K562 (cell line): ENCODE measurements around the gene PDE4D. TPM values are rescaled to one million over a fixed set of nuclear protein-coding genes. Genes with fewer than 3 reads are reported as not detected.

ENCODE experiments used
- ATAC-seq: fragments of 200-7000 bp; cut with Tn5 transposase; 3 replicates; pipeline ENCODE4 v1.9.1; 2020; ENCODE audit warnings: moderate library complexity
- BruUV-seq: library from RNA; stranded (reverse); fragments of 400-500 nt; replicated peaks from 2 replicates; lab custom pipeline; 2021; lab: Mats Ljungman, UMichigan
- CTCF ChIA-PET: fragments of 300-600 bp; formaldehyde crosslinking; extraction: SDS; loops from one replicate; lab custom pipeline; 2021; ENCODE audit warnings: low intra/inter-chr PET ratio; lab: Yijun Ruan, JAX
- POLR2A ChIA-PET: fragments of 300-600, 350-650 bp; sonication (Branson Sonifier 250); formaldehyde crosslinking; extraction: SDS; loops from one replicate; lab custom pipeline; 2021; ENCODE audit warnings: antibody characterized with exemption, inconsistent platforms; lab: Yijun Ruan, JAX
- DNase-seq, 4 experiments: peaks; one replicate each; pipeline versions ENCODE4 v3.0.0 to v3.0.0-alpha.2; 2011 to 2018; ENCODE audit warnings: low spot score in 3 of 4, mixed read lengths in 3 of 4; ENCODE audit errors: extremely low read depth in 1 of 4
- FAIRE-seq: peaks from 2 replicates; lab custom pipeline; 2011; peaks lifted over from hg19 to GRCh38; lab: Jason Lieb, UNC
- H2AFZ ChIP-seq: 2 replicates; pipeline ENCODE4 v1.6.0; 2011; ENCODE audit warnings: low read depth, low read length, control low read depth, inconsistent platforms
- H3K27ac ChIP-seq: fragments of 200-600 bp; 3 replicates; pipeline ENCODE4 v1.8.0; 2011; ENCODE audit warnings: low read depth, mild to moderate bottlenecking, control low read depth, inconsistent platforms, low read length, moderate library complexity, mixed read lengths; ENCODE audit errors: extremely low read depth
- H3K27me3 ChIP-seq, 2 experiments: fragments of 300-600 bp in 1 of 2; 2 replicates in 1 of 2; 3 replicates in 1 of 2; pipeline versions ENCODE4 v1.6.0 to v1.8.0; 2011; ENCODE audit warnings: inconsistent platforms in 2 of 2, low read length in 2 of 2, mild to moderate bottlenecking in 1 of 2, mixed read lengths in 1 of 2, moderate library complexity in 1 of 2; ENCODE audit not compliant: control insufficient read depth in 2 of 2, insufficient read depth in 2 of 2
- H3K36me3 ChIP-seq: fragments of 300-600 bp; 3 replicates; pipeline ENCODE4 v1.8.0; 2011; ENCODE audit warnings: mild to moderate bottlenecking, low read length, inconsistent platforms; ENCODE audit not compliant: control insufficient read depth, insufficient read depth
- H3K4me1 ChIP-seq, 2 experiments: fragments of 200-600 bp in 1 of 2; replicated peaks in 1 of 2; 2 replicates in 1 of 2; 3 replicates in 1 of 2; pipeline versions ENCODE4 v1.5.1 to v1.8.0; 2011; ENCODE audit warnings: inconsistent platforms in 2 of 2, low read length in 2 of 2, mild to moderate bottlenecking in 1 of 2, mixed read lengths in 1 of 2, moderate library complexity in 1 of 2; ENCODE audit not compliant: control insufficient read depth in 2 of 2, insufficient read depth in 2 of 2
- H3K4me2 ChIP-seq: 2 replicates; pipeline ENCODE4 v1.6.1; 2011; ENCODE audit warnings: low read length, control low read depth, inconsistent platforms, mixed read lengths; ENCODE audit not compliant: insufficient read depth
- H3K4me3 ChIP-seq: fragments of 200-600 bp; sonication (generic), shearing (Covaris generic); 2 replicates; pipeline ENCODE4 v1.5.1; 2016; ENCODE audit warnings: control low read depth, inconsistent platforms
- H3K79me2 ChIP-seq: fragments of 200-600 bp; 3 replicates; pipeline ENCODE4 v1.8.0; 2011; ENCODE audit warnings: low read length, inconsistent platforms; ENCODE audit not compliant: control insufficient read depth, insufficient read depth
- H3K9ac ChIP-seq, 2 experiments: 2 replicates each; pipeline versions ENCODE4 v1.6.0 to v1.6.1; 2011; ENCODE audit warnings: low read depth in 2 of 2, low read length in 2 of 2, control low read depth in 1 of 2, inconsistent platforms in 1 of 2, mild to moderate bottlenecking in 1 of 2, mixed read lengths in 1 of 2; ENCODE audit not compliant: insufficient read depth in 1 of 2
- H3K9me1 ChIP-seq: one replicate; pipeline ENCODE4 v1.6.0; 2011; ENCODE audit warnings: inconsistent platforms, mild to moderate bottlenecking, low read length, moderate library complexity; ENCODE audit not compliant: control insufficient read depth, insufficient read depth
- H3K9me3 ChIP-seq: replicated peaks from 2 replicates; pipeline ENCODE4 v1.5.1; 2011; ENCODE audit warnings: low read depth, low read length, inconsistent platforms; ENCODE audit not compliant: control insufficient read depth, insufficient read depth
- H4K20me1 ChIP-seq: replicated peaks from 2 replicates; pipeline ENCODE4 v1.6.1; 2011; ENCODE audit warnings: low read length, inconsistent platforms, mixed read lengths; ENCODE audit not compliant: control insufficient read depth, insufficient read depth
- MECOM ChIP-seq: fragments of 250-450 bp; sonication (Bioruptor Pico); IDR thresholded peaks from 2 replicates; pipeline ENCODE4 v1.8.0; 2022; ENCODE audit warnings: inconsistent platforms
- NFIC ChIP-seq: fragments of 450-650 bp; IDR thresholded peaks from 2 replicates; pipeline ENCODE4 v1.6.1; 2017; ENCODE audit warnings: mild to moderate bottlenecking, inconsistent platforms
- NR1H2 ChIP-seq: sonication (generic); formaldehyde crosslinking; IDR thresholded peaks from 2 replicates; pipeline ENCODE4 v1.4.0; 2020; ENCODE audit warnings: mild to moderate bottlenecking, missing genetic modification reagents
- PHF8 ChIP-seq: fragments of 200-600 bp; sonication (generic); IDR thresholded peaks from 2 replicates; pipeline ENCODE4 v1.6.1; 2012; ENCODE audit warnings: mixed run types, mild to moderate bottlenecking, inconsistent platforms, low read length, moderate library complexity, borderline replicate concordance
- RBBP5 ChIP-seq: fragments of 200-600 bp; sonication (generic); IDR thresholded peaks from 2 replicates; pipeline ENCODE4 v1.6.1; 2012; ENCODE audit warnings: borderline replicate concordance, mild to moderate bottlenecking, low read length, control low read depth, inconsistent platforms; ENCODE audit not compliant: insufficient read depth, poor library complexity, severe bottlenecking
- ZFP36 ChIP-seq: fragments of 150-350 bp; IDR thresholded peaks from 2 replicates; pipeline ENCODE4 v1.6.1; 2018; ENCODE audit warnings: low read length, low read depth; ENCODE audit not compliant: partially characterized antibody
- WGBS: fragments of 100-300 bp; shearing (Covaris generic); methylation state at CpG from one replicate; pipeline ENCODE4 v1.1.6; 2016; ENCODE audit warnings: low coverage, mixed read lengths; ENCODE audit not compliant: insufficient coverage; ENCODE audit errors: missing lambda C conversion rate; 5-methylcytosine and 5-hydroxymethylcytosine counted together
- in situ Hi-C: fragments of 300-500 bp; cut with MboI; formaldehyde crosslinking; loops from 4 replicates; pipeline ENCODE4 v1.15.0; 2018; ENCODE audit warnings: inconsistent platforms, mixed read lengths
- intact Hi-C: fragments of 100-400 bp; cut with micrococcal nuclease; formaldehyde crosslinking; loops from 2 replicates; pipeline ENCODE4 v1.14.2; 2022
- polyA plus RNA-seq, 8 experiments: library from polyadenylated mRNA; depleted of rRNA in 4 of 8; stranded (reverse) in 5 of 8; unstranded in 3 of 8; fragments of >200 nt; fragmentation: Nextera tagmentation in 2 of 8; fragmentation: Illumina TruSeq in 1 of 8; extraction: Ambion mirVana in 2 of 8; extraction: Trizol in 1 of 8; gene quantifications; 2 replicates each; pipeline versions ENCODE4 v1.2.1 to v1.2.3, GENCODE V29; 2011 to 2014; ENCODE audit warnings: inconsistent platforms in 1 of 8, missing spikeins in 1 of 8
- total RNA-seq, 7 experiments: library from RNA; depleted of rRNA in 6 of 7; stranded (reverse); fragments of >200 nt in 6 of 7; fragmentation: Illumina TruSeq in 2 of 7; extraction: Trizol in 2 of 7; gene quantifications; 2 replicates each; pipeline versions ENCODE4 v1.2.1 to v1.2.3, GENCODE V29; 2011 to 2021; ENCODE audit warnings: low replicate concordance in 1 of 7
- TF ChIP-seq, protein P1 (sequence below): IDR thresholded peaks from 2 replicates; pipeline ENCODE4 v1.6.1; 2011; ENCODE audit warnings: borderline replicate concordance, low read depth, mild to moderate bottlenecking, moderate library complexity, low read length; ENCODE audit not compliant: insufficient read depth, poor library complexity, severe bottlenecking
- TF ChIP-seq, protein P2 (sequence below): fragments of 250-450 bp; sonication (Bioruptor Pico); IDR thresholded peaks from 2 replicates; pipeline ENCODE4 v1.8.0; 2021; ENCODE audit warnings: mild to moderate bottlenecking, moderate library complexity

The PDE4D gene
- total and polyA plus RNA-seq, 9 of the 15 experiments (the other 6 are each of a cell fraction or from before 2014, with no cell fraction given) = 0.04 to 0.46 (median 0.13) TPM

DNA sequence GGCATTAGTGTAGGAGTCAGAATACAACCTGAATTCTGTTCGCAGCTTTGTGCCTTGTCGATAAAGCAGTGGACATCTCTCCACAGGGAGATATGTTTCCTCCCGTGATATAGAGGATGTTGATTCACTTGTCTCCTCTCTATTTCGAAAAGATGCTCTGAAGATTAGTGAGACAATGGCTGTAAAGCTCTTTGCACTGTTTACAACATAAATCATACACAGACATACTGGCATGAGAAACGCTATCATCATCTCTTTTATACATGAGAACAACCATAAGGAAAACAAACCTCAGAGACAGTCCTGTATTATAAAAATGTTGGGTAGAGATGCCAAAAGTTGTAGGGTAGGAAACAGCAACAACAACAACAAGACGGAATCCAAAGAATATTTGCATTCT is 803.2 kb downstream of the PDE4D start:
- Histone ChIP-seq H3K9me3 (no peaks in the 10 kb centered on the region), H4K20me1 (no peaks in the 10 kb centered on the region), H3K4me1 (no peaks in the 10 kb centered on the region), H3K9ac (no peak overlapping the region), H3K4me2 (no peak overlapping the region), H3K9me1 (no peaks in the 10 kb centered on the region), H3K4me3 (no peak overlapping the region), H3K27me3 (no peaks in the 10 kb centered on the region), H2AFZ (no peak overlapping the region), H3K27ac (no peak overlapping the region), H3K79me2 (no peaks in the 10 kb centered on the region), H3K36me3 (no peaks in the 10 kb centered on the region)
- 0% methylated on average over 6 of the region's 6 CpGs for WGBS
- in situ Hi-C loops (no loop called here), intact Hi-C loops (no loop called here)
- no peak for FAIRE-seq
- TF ChIP-seq RBBP5 = no peak
- no peak for TF ChIP-seq NFIC
- no peak for TF ChIP-seq PHF8
- no peak for TF ChIP-seq ZFP36
- TF ChIP-seq, protein P1, sequence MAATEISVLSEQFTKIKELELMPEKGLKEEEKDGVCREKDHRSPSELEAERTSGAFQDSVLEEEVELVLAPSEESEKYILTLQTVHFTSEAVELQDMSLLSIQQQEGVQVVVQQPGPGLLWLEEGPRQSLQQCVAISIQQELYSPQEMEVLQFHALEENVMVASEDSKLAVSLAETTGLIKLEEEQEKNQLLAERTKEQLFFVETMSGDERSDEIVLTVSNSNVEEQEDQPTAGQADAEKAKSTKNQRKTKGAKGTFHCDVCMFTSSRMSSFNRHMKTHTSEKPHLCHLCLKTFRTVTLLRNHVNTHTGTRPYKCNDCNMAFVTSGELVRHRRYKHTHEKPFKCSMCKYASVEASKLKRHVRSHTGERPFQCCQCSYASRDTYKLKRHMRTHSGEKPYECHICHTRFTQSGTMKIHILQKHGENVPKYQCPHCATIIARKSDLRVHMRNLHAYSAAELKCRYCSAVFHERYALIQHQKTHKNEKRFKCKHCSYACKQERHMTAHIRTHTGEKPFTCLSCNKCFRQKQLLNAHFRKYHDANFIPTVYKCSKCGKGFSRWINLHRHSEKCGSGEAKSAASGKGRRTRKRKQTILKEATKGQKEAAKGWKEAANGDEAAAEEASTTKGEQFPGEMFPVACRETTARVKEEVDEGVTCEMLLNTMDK = no peak
- no peak for TF ChIP-seq NR1H2
- TF ChIP-seq MECOM (CRISPR knock-in tag) = no peak
- TF ChIP-seq, protein P2, sequence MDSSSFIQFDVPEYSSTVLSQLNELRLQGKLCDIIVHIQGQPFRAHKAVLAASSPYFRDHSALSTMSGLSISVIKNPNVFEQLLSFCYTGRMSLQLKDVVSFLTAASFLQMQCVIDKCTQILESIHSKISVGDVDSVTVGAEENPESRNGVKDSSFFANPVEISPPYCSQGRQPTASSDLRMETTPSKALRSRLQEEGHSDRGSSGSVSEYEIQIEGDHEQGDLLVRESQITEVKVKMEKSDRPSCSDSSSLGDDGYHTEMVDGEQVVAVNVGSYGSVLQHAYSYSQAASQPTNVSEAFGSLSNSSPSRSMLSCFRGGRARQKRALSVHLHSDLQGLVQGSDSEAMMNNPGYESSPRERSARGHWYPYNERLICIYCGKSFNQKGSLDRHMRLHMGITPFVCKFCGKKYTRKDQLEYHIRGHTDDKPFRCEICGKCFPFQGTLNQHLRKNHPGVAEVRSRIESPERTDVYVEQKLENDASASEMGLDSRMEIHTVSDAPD (CRISPR knock-in tag) = no peak
- ATAC-seq = no peak
- BruUV-seq = no TSS peak
- ChIA-PET POLR2A (no interaction called here), CTCF (no interaction called here)
- no peak for DNase-seq
